Panc1 (cell line): Measurements from ENCODE around the gene CFAP410. TPM values are rescaled to one million over a fixed set of nuclear protein-coding genes. Genes with fewer than 3 reads are reported as not detected.

Source experiments
- ATAC-seq: fragments of 200-7000 bp; cut with Tn5 transposase; 2 replicates; pipeline ENCODE4 v1.9.1; 2020; ENCODE audit warnings: mild to moderate bottlenecking, moderate library complexity
- BruUV-seq: library from RNA; stranded (reverse); fragments of 400-500 nt; replicated peaks from 2 replicates; lab custom pipeline; 2021; lab: Mats Ljungman, UMichigan
- CTCF ChIA-PET: fragments of 300-600 bp; sonication (Branson Sonifier 250); formaldehyde crosslinking; loops from one replicate; lab custom pipeline; 2022; ENCODE audit warnings: antibody characterized with exemption; lab: Charles Lee
- POLR2A ChIA-PET: fragments of 300-600 bp; sonication (Branson Sonifier 250); formaldehyde crosslinking; loops from one replicate; lab custom pipeline; 2022; ENCODE audit warnings: antibody characterized with exemption; lab: Charles Lee
- DNase-seq: peaks from one replicate; pipeline ENCODE4 v3.0.0-alpha.2; 2010; ENCODE audit warnings: low read depth, low spot score
- H3K27ac ChIP-seq: 2 replicates; pipeline ENCODE4 v1.5.1; 2011; ENCODE audit warnings: mild to moderate bottlenecking, low read length, inconsistent platforms
- H3K27me3 ChIP-seq: fragments of 200-500 bp; sonication (Bioruptor generic); 2 replicates; pipeline ENCODE4 v1.6.0; 2014; ENCODE audit warnings: low read length, inconsistent platforms; ENCODE audit not compliant: control insufficient read depth, insufficient read depth
- H3K36me3 ChIP-seq: fragments of 200-500 bp; sonication (Bioruptor generic); 2 replicates; pipeline ENCODE4 v1.5.1; 2014; ENCODE audit warnings: inconsistent platforms, mild to moderate bottlenecking, low read length, moderate library complexity; ENCODE audit not compliant: control insufficient read depth, insufficient read depth
- H3K4me1 ChIP-seq: 2 replicates; pipeline ENCODE4 v1.5.1; 2011; ENCODE audit warnings: inconsistent platforms, mild to moderate bottlenecking, low read length, moderate library complexity; ENCODE audit not compliant: control insufficient read depth, insufficient read depth
- H3K4me3 ChIP-seq, 2 experiments: 2 replicates each; pipeline ENCODE4 v1.5.1; 2011 to 2012; ENCODE audit warnings: low read depth in 2 of 2, low read length in 2 of 2, mild to moderate bottlenecking in 2 of 2, inconsistent platforms in 1 of 2, moderate library complexity in 1 of 2
- H3K9me3 ChIP-seq: fragments of 200-500 bp; sonication (Bioruptor generic); 2 replicates; pipeline ENCODE4 v1.5.1; 2014; ENCODE audit warnings: low read depth, mild to moderate bottlenecking, inconsistent platforms, low read length, moderate library complexity; ENCODE audit not compliant: control insufficient read depth, insufficient read depth
- CTCF ChIP-seq: fragments of 450-650 bp; IDR thresholded peaks from 2 replicates; pipeline ENCODE4 v1.5.1; 2017; ENCODE audit warnings: mild to moderate bottlenecking
- POLR2AphosphoS5 ChIP-seq: IDR thresholded peaks from 2 replicates; pipeline ENCODE4 v1.6.1; 2012; ENCODE audit warnings: mild to moderate bottlenecking, low read depth, low read length, moderate library complexity
- REST ChIP-seq, 2 experiments: IDR thresholded peaks; 2 replicates each; pipeline ENCODE4 v1.6.1; 2011 to 2012; ENCODE audit warnings: low read depth in 2 of 2, control low read depth in 1 of 2, low read length in 1 of 2, mild to moderate bottlenecking in 1 of 2, moderate library complexity in 1 of 2; ENCODE audit not compliant: insufficient read depth in 1 of 2
- SIN3A ChIP-seq: IDR thresholded peaks from 2 replicates; pipeline ENCODE4 v1.6.1; 2012; ENCODE audit warnings: low read depth, mild to moderate bottlenecking, low read length, moderate library complexity, borderline replicate concordance; ENCODE audit not compliant: insufficient read depth
- TCF7L2 ChIP-seq: IDR thresholded peaks from 2 replicates; pipeline ENCODE4 v1.6.1; 2011; ENCODE audit warnings: mild to moderate bottlenecking, low read depth, low read length, inconsistent platforms
- in situ Hi-C: cut with HindIII; loops from 2 replicates; pipeline ENCODE4 v1.10.0; 2016; ENCODE audit warnings: low sequenced_read_pairs, low pct_unique_long_range_greater_than_20kb
- intact Hi-C: fragments of 100-400 bp; cut with micrococcal nuclease; formaldehyde crosslinking; loops from one replicate; pipeline ENCODE4 v1.10.0; 2022; ENCODE audit not compliant: unreplicated experiment
- total RNA-seq: library from RNA; stranded (reverse); gene quantifications from one replicate; pipeline ENCODE4 v1.2.1, GENCODE V29; 2021; ENCODE audit not compliant: unreplicated experiment

CFAP410 gene
- total RNA-seq, 1 experiment from 2014 or later: 11.8 TPM

GRCh38 chr21:44337941-44338895, 972 bp downstream of the CFAP410 start:
- ATAC-seq (peak; percentile 59), DNase-seq (peak; percentile 17)
- H3K36me3 ChIP-seq: no peaks in the 10 kb centered on the region
- H3K4me1 ChIP-seq: peaks cover 4% of the 10 kb centered on the region; the same call in 1 of the 2 replicates
- in situ Hi-C loops: no loop called here
- H3K4me3 ChIP-seq: peak overlapping the region; percentile 33 to 50
- intact Hi-C loops: no loop called here
- H3K27me3 ChIP-seq: no peaks in the 10 kb centered on the region
- ChIA-PET POLR2A (no interaction called here), CTCF (no interaction called here)
- TF ChIP-seq CTCF (peak; percentile 59; the same call in 1 of the 2 replicates), POLR2AphosphoS5 (no peak)
- H3K27ac ChIP-seq: peak overlapping the region; percentile 44; the same call in 1 of the 2 replicates
- no TSS peak for BruUV-seq
- H3K9me3 ChIP-seq: no peaks in the 10 kb centered on the region

GRCh38 chr21:44337449-44337848, 1.7 kb downstream of the CFAP410 start:
- H3K36me3 ChIP-seq: no peaks in the 10 kb centered on the region
- no peaks in the 10 kb centered on the region for H3K9me3 ChIP-seq
- H3K27me3 ChIP-seq: no peaks in the 10 kb centered on the region
- no peak overlapping the region for H3K27ac ChIP-seq
- ATAC-seq (no peak), DNase-seq (no peak)
- intact Hi-C loops (no loop called here), in situ Hi-C loops (no loop called here)
- POLR2A ChIA-PET: no interaction called here
- CTCF ChIA-PET: no interaction called here
- BruUV-seq: no TSS peak
- TF ChIP-seq CTCF (no peak), POLR2AphosphoS5 (no peak), REST (IDR thresholded peaks at IDR 0.05; ENCODE audit: insufficient read depth in 1 of 2, low read depth in 2 of 2, low read length in 1 of 2) (no peak), TCF7L2 (no peak), SIN3A (no peak)
- H3K4me3 ChIP-seq: no peak overlapping the region
- H3K4me1 ChIP-seq: peaks cover 4% of the 10 kb centered on the region; the same call in 1 of the 2 replicates
